Kidney epithelial cell (primary cell): ENCODE measurements around the gene TGM3. TPM values are rescaled to one million over a fixed set of nuclear protein-coding genes. Genes with fewer than 3 reads are reported as not detected.

ENCODE experiments used
- DNase-seq: peaks from one replicate; pipeline ENCODE4 v3.0.0-alpha.2; 2010; ENCODE audit warnings: low read depth
- H3K27me3 ChIP-seq: 2 replicates; pipeline ENCODE4 v1.6.0; 2011; ENCODE audit warnings: low read length; ENCODE audit not compliant: control insufficient read depth, insufficient read depth
- H3K36me3 ChIP-seq: 2 replicates; pipeline ENCODE4 v1.5.1; 2011; ENCODE audit warnings: low read length; ENCODE audit not compliant: control insufficient read depth, insufficient read depth
- H3K4me3 ChIP-seq: 2 replicates; pipeline ENCODE4 v1.5.1; 2011; ENCODE audit warnings: low read depth, mild to moderate bottlenecking, control low read depth, low read length
- CTCF ChIP-seq: IDR thresholded peaks from 2 replicates; pipeline ENCODE4 v1.5.1; 2011; ENCODE audit warnings: mild to moderate bottlenecking, moderate library complexity, low read length, control low read depth, inconsistent platforms; ENCODE audit not compliant: insufficient read depth, poor library complexity, severe bottlenecking
- total RNA-seq: library from RNA; depleted of rRNA; stranded (reverse); fragments of >200 nt; gene quantifications from 2 replicates; pipeline ENCODE4 v1.2.3, GENCODE V29; 2015

Gene TGM3
- total RNA-seq, 1 donor from 2014 or later = not detected

GRCh38 chr20:2305029-2305428 lies 9.2 kb downstream of the TGM3 start:
- TF ChIP-seq CTCF = no peak
- DNase-seq = no peak
- H3K4me3 ChIP-seq = no peak overlapping the region
- H3K36me3 ChIP-seq = no peaks in the 10 kb centered on the region
- H3K27me3 ChIP-seq = peaks cover 7% of the 10 kb centered on the region

- no peak for TF ChIP-seq CTCF
- Histone ChIP-seq H3K27me3 (peaks cover 7% of the 10 kb centered on the region), H3K4me3 (no peak overlapping the region), H3K36me3 (no peaks in the 10 kb centered on the region)
- no peak for DNase-seq
Observed at GRCh38 chr20:2305479-2305878, 9.7 kb downstream of the TGM3 start.

- no peak for TF ChIP-seq CTCF
- DNase-seq = no peak
- Histone ChIP-seq H3K27me3 (peaks cover 7% of the 10 kb centered on the region), H3K36me3 (no peaks in the 10 kb centered on the region), H3K4me3 (no peak overlapping the region)
Observed at GRCh38 chr20:2305946-2306345, 10.1 kb downstream of the TGM3 start.

- DNase-seq = no peak
- H3K4me3 ChIP-seq = no peak overlapping the region
- H3K27me3 ChIP-seq = peaks cover 7% of the 10 kb centered on the region
- TF ChIP-seq CTCF = no peak
- no peaks in the 10 kb centered on the region for H3K36me3 ChIP-seq
Observed at GRCh38 chr20:2307136-2307535, 11.3 kb downstream of the TGM3 start.

GRCh38 chr20:2311329-2311728 lies 15.5 kb downstream of the TGM3 start:
- Histone ChIP-seq H3K36me3 (no peaks in the 10 kb centered on the region), H3K4me3 (no peak overlapping the region), H3K27me3 (no peaks in the 10 kb centered on the region)
- no peak for DNase-seq
- no peak for TF ChIP-seq CTCF

GRCh38 chr20:2312876-2313275 lies 17.1 kb downstream of the TGM3 start:
- DNase-seq = no peak
- H3K36me3 ChIP-seq = no peaks in the 10 kb centered on the region
- no peak for TF ChIP-seq CTCF
- H3K27me3 ChIP-seq = no peaks in the 10 kb centered on the region
- no peak overlapping the region for H3K4me3 ChIP-seq
